SK-N-MC (cell line): Measurements from ENCODE around the gene DYNC1I1.

Experiments
- EZH2 ChIP-seq: fragments of 200-600 bp; sonication (generic); IDR thresholded peaks from one replicate; pipeline ENCODE4 v1.6.1; 2017; ENCODE audit warnings: antibody characterized with exemption
- FOXP2 ChIP-seq: optimal IDR thresholded peaks from 2 replicates; pipeline ENCODE3; 2011; ENCODE audit warnings: mild to moderate bottlenecking, moderate library complexity; ENCODE audit not compliant: insufficient read depth; ENCODE audit errors: extremely low read length, control extremely low read depth
- POLR2AphosphoS5 ChIP-seq: IDR thresholded peaks from 2 replicates; pipeline ENCODE4 v1.6.1; 2012; ENCODE audit warnings: mild to moderate bottlenecking, low read depth, low read length, borderline replicate concordance

- no peak for TF ChIP-seq EZH2
- TF ChIP-seq POLR2AphosphoS5: no peak
- no peak for TF ChIP-seq FOXP2
Observed at GRCh38 chr7:95784796-95785195, 12.4 kb downstream of the DYNC1I1 start.
